Stimulated activated CD8-positive, alpha-beta memory T cell treated with anti-CD3 and anti-CD28 coated beads, Interleukin-4, amount 100 ng/mL, for 24 hours (primary cell): Measurements from ENCODE around the gene DLX5.

ENCODE experiments used
- DNase-seq: peaks from one replicate; pipeline ENCODE4 v3.0.0-alpha.2; 2020; ENCODE audit warnings: low read depth

Gene DLX5

DNA sequence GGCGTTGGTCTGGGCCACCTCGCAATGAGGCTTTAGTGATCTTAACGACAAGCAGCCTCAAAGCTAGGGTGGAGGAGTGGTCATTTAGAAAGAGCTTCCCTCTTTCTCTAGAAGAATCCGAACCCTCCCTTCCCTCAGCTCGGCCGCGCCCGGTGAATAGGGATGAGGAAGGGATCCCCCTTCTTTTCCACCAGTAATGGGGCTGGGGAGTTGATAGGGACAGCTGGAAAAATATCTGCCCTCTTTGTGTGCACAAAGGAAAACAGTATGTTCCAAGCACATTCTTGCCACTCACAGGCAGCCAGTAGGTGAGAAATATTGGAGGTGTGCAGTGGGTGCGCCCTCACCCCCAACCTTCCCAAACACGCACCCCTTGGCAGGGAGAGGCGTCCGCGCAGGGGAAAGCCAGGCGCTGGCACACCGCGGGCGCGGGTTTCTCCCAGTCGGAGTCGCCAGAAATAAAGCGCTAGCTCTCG, 6.5 kb downstream of the DLX5 start:
- DNase-seq = no peak

GRCh38 chr7:97017192-97018125, 7.2 kb downstream of the DLX5 start:
- DNase-seq = no peak

- no peak for DNase-seq
Observed at GRCh38 chr7:97016381-97017191, 8.0 kb downstream of the DLX5 start.

DNA sequence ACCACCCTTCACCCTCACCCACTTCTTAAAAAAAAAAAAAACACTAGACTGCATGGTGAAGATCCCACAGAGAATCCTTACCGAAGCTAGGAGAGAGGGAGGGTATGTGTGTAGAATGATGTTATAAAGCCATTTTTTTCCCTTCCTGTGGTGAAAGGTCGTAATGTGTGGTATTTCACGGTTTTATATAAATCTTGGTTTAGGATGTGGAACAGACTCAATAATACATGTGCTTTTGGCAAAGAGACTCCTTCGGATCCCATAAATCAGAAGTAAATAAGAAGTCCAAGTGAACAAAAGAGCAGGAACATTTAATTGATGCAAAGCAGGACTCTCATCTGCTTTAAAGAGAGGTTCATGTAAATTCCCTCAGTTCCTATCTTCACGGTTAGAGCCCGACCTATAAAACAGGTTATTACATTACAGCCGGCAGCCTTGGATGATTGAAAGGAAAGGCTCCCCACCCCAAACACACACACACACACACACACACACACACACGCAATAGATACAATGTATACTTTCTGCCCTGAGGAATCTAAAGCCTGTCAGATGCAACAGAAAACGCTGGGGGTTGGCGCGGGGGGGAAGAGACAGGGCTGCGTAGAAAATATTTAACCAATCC, 8.8 kb downstream of the DLX5 start:
- no peak for DNase-seq

DNA sequence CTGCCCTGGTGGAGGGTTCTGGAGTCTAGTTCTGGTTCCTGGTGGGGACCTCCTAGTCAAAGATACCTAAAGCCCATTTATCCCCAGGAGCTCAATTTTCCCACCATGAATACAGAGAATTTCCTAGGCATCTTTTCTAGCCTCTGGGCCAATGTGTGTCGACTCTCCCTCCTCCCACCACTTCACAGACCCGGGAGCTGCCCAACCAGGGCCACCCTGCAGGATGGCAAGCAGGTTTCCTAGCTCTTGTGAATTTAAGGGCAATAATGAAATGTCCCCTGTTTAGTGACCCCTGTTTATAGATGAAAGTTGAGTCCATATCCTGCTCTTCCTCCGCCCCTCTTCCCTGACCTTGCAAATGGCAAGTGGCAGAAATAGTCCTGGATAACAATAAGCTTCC, 9.4 kb downstream of the DLX5 start:
- no peak for DNase-seq

- DNase-seq = no peak
Observed at GRCh38 chr7:97014145-97014750, 10.4 kb downstream of the DLX5 start.

DNA sequence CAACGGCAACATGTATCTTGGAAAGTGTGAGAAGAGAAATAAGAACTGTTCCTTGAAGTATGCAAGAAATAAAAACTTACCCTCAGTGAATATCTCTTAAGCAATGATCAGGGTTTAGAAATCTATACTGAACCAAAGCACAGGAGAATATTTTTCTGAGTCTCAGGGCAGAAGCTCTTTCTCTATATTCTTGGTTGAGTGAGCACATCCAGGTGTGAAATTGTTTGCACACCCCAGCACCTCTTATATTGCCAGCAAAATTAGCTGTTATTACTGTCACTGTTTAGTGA, 10.8 kb downstream of the DLX5 start:
- no peak for DNase-seq

GRCh38 chr7:97013134-97013844, 11.3 kb downstream of the DLX5 start:
- no peak for DNase-seq

DNA sequence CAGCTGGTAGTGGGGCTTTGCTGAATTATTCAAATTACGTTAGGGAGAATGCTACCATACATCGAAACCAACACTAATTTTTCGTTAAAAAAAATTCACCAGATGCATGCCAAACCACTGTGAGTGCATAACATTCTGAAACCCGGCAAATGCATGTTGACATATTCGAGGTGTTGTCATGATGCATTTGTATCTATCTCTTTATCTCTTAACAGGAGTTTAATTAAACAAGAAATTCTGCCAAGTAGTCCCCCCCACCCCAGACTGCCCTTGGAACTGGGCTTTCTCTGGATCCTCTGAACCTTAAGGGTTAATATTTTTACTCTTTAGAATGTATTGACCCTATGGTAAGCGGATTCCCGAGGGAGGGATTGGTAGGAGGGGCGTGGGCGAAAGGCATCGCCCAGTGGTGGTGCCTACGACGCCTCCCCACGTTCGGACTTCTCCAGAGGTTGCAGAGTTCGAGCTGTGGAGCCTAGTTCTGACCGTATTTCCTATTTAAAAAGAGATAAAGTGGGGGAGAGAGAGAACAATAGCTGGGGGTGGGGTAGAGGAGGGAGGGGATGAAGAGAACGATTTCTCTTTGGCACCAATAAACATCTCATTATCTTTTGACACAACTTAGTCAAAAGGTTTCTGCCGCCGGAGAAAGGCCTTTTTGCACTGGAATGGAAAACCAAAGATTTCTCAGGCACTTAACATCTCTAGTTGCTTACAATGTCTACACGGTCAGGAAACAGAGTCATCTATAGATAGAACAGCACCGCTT, 12.1 kb downstream of the DLX5 start:
- no peak for DNase-seq

DNA sequence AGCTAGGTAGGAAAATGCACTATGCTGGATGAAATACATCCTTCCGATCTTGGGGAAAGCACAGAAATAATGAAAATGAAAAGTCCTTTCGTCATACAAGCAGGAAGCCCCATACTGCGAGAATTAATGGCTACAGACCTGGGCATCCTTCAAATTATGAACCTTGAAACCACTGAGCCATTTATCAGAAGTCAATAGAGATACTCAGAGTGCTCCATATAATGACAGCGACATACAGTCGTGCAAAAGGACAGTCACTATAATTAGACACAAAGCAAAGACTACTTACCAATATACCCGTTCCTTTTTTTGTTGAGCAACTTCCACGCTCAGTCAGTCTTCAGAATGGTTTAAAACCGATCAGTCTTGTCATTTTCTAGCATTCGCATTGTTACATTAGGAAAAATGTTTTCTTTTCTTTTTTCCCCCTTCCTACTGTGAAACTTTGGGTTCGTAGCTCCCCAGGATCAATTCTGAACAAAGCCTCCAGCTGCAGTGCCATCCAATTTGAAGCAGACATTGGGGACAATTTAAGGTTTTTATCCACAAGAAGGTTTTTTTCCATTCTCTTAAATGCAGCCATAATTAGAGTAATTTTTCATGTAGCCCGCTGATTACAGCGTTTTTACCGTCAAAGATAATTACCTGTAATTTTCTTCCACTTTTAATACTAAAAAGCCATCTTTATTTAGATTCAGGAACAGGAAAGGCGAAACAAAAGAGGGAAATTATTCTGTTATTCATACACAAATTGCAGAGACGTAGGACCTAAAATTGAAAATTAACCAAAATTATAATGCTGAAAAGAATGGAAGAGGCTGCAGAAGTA, 12.9 kb downstream of the DLX5 start:
- DNase-seq = no peak

DNA sequence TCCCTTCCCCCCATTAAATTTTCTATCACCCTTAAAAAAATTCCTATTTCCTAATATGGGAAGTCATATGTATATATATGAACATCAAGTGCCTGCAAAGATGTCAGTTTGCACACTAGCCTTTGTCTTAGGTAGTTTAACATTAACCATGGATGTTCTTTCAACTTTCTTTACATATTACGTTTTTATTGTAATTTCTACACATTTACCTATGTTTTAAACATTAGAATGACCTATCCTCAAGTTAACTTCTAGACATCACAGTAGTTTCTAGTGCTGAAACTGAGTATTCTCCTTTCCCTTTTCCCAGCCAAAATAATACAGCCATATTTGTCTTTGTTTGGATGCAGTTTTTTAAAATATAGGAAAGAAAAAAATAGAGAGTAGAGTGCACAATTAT, 13.5 kb downstream of the DLX5 start:
- no peak for DNase-seq

DNA sequence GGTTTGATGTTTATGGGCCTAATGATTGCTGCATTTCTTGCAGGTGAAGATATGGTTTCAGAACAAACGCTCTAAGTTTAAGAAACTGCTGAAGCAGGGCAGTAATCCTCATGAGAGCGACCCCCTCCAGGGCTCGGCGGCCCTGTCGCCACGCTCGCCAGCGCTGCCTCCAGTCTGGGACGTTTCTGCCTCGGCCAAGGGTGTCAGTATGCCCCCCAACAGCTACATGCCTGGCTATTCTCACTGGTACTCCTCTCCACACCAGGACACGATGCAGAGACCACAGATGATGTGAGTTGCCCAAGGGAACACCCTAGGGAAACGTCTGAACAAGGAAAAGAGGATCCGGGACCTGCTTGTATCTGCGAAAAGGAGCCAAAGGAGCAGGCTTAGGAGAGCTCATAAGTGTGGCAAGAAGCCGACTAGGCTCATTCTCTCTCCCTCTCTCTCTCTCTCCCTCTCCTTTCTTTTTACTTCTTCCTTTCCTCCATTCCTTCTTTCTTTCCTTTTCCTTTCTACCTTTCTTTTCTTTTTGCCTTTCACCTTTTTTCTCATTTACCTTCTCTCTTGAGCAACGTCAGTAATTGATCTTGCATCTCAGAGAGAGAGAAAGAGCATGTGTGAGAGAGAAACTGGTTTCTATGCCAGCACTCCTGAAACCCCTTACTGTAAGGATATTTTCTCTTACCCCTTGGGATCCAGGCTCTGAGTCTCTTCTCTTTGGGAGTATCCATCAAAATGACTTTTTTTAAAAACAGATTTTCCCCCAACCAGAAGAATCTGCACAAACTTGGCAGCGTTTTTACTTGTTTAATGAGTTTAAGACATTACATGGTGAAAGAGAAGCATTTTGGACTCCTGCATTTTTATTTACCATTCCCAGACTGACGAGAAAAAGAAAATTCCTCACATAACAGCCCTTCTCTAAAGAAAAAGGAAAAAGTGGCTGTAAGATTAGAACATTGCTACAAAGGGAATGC, 14.6 kb downstream of the DLX5 start:
- DNase-seq = no peak

- no peak for DNase-seq
Observed at GRCh38 chr7:97008275-97008917, 16.2 kb downstream of the DLX5 start.

GRCh38 chr7:97007583-97007861, 17.1 kb downstream of the DLX5 start:
- no peak for DNase-seq

DNA sequence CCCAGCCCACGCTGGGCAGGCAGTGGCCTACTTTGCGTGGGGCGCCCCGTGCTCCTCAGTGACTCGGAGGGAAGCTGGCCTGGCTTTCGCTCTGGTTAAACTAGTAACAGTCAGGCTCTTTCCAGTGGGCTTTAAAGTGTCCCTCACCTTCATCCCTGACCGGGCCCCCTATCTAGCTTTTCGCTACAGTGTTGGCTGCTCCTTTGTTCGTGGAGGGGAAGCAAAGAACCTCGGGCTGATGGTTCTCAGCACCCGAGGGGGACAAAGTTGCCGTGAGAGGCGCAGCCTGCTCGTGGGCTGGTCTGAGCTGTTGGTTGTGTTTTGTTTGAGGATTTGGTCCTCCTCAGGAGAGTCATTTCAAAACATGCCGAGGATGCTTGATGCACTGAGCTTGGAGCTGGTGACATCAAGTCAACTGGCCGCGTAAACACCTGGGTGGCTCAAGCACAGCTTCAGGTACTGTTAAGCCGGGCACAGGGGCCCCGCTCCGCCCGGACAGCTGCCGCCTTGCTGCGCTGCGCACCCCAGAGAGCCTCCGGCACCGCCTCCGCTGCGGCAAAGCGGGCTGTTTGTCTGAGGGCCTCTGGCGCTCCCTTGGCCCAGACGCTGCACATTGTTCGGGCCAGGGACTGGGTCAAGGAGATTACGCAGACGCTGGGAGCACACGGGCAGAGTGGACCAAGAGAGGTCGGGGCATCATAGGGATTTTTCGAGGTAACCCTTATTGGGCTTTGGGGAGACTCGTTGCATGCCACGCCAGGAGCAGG, 17.6 kb downstream of the DLX5 start:
- no peak for DNase-seq

DNA sequence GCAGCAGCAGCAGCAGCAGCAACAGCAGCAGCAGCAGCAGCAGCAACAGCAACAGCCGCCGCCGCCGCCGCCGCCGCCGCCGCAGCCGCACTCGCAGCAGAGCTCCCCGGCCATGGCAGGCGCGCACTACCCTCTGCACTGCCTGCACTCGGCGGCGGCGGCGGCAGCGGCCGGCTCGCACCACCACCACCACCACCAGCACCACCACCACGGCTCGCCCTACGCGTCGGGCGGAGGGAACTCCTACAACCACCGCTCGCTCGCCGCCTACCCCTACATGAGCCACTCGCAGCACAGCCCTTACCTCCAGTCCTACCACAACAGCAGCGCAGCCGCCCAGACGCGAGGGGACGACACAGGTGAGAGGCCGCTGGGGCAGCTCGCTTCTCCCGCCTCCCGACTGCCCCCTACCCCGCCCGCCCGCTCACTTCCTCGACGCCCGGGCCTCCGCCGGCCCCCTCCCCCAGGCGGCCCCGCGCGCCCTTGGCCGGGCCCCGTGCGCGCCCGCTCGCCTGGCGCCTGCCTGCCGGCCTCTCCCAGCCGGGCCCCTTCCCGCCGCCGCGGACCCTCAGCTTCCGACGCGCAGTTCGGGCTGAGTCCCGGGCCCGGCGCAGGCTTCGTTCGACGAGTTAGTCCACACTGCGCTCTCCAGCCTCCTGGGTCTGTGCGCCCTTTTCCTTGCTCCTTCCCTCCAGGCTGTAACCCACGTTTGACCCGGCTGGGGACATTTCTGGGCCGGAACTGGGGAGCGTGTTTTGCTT, 18.4 kb downstream of the DLX5 start:
- DNase-seq = no peak
